Measurements from ENCODE around the gene CDK5RAP1.

The CDK5RAP1 gene

DNA sequence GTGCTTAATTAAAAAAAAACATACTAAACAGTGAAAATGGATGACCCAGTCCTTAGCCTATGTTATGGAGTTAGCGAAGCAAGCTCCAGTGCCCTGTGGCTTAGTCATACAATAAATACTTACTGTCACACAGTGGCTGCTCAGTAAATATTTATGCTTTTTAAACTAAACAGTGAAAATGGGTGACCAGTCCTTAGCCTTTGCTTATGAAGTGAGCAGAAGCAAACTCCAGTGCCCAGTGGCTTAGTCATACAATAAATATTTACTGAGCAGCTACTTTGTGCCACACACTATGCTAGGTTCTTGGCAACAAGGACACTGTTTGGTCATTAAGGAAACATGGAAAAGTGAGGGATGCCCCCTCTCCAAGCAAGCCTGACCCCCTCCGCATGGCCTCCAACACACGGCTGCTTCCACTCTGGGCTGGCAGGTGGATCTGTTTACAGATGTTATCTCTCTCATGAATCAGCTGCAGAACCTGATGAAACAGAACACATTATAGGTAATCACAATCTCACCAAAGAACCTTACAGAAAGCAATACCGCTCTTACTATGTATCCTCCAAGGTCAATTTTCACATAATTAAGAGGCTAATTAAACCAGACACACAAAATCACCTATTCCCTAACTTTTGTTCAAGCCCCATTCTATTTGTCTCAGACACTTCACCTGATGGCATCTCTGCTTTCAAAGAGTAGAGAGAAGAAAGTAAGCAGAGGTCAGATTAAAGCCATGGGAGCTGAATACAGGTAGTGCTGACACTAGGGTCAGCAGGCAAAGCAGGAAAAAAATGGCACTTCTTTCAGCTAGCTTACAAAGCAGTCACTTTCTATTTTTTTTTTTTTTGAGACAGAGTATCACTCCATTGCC, 27.3 kb downstream of the CDK5RAP1 start:
- DNase-seq: peak; percentile 0 to 44

DNA sequence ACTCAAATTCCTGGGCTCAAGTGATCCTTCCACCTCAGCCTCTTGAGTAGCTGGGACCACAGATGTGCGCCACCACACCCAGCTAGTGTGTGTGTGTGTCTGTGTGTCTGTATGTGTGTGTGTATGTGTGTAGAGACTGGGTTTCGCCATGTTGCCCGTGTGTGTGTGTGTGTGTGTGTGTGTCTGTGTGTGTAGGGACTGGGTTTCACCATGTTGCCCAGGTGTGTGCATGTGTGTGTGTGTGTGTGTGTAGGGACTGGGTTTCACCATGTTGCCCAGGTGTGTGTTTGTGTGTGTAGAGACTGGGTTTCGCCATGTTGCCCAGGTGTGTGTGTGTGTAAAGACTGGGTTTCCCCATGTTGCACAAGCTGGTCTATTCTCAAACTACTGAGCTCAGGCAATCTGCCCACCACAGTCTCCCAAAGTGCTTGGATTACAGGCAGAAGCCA, 28.3 kb downstream of the CDK5RAP1 start:
- DNase-seq: no peak

DNA sequence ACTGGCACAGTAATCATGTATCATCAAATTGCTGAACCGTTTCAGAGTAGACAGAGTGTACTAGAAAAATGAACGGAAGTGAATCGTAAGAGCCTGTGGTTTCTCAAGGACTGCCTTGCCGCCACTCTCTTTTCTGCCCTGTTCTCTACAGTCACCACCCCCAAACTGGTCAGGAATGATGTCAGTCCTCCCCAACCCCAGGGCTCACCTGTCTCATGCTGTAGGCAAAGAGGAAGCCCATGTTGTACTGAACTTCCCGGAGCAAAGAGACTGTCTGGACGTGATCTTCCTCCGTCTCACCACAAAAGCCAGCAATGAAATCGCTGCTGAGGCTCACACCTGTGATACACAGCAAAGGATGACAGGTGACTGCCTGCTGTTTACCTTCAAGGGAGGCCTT, 31.0 kb downstream of the CDK5RAP1 start:
- no peak for DNase-seq

DNA sequence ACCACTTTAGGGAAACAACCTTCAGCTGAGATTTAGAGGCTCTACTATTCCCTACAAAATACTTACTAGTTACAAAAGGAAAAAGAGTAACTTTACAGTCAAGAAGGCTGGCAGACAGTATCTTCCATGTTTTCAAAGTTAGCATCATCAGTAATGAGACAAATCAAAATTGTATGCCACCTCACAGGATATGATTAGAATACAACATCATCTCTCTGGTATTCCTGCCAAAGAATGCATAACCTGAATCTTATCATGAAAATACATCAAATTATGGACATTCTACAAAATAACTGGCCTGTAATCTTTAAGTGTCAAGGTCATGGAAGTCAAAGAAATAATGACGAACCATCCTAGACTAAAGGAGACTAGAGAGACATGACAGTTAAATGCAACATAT, 38.4 kb downstream of the CDK5RAP1 start:
- no peak for DNase-seq

DNA sequence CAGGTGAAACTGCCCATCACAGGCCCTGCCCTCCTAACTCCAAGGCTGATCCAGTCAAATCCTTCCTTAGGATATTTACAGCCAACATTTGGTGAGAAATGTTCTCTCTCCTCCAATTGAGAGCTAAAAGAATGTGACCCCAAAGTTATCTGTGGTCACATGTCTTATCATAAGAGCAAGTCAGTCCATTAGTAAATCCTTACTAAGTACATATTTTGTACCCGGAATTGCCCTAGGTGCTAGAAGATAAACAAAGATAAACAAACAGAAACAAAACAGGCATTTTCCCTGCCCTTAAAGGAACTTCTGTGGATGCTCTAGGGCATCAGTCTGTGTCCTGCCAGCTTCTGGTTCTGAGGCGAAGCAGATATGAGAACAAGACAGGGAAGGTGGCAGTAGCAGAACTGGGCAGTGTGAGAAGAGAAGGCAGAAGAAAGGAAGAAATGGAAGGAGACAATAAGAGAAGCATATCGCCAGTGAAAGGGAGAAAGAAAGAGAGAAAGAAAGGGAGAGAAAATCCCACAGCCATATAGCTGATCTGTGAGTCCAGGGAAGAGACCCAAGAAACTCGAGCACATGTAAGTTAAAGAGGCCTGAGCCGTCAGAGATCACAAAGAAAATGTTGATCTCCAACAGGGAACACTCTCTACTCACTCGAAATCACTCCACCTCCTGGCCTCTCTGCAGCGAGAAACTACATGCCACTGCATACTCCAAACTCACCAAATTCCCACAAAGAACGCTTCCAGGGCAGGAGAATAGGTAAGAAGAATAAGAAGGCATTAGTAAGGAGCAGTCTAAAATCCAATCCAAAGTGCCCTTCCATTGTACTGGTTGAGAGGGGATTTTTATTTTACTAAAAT, 41.7 kb downstream of the CDK5RAP1 start:
- no peak for DNase-seq

DNA sequence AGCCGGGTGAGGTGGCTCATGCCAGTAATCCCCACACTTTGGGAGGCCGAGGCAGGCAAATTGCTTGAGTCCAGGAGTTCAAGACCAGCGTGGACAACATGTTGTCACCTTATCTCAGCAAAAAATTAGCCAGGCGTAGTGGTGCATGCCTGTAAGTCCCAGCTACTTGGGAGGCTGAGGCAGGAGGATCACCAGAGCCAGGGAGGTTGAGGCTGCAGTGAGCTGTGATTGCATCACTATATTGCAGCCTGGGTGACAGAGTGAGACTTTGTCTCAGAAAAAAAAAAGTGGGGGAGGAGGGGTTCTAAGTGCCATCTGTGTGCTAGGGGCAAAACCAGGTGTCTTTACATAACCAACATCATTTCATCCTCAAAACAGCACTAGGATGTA, 48.3 kb downstream of the CDK5RAP1 start:
- DNase-seq: no peak

DNA sequence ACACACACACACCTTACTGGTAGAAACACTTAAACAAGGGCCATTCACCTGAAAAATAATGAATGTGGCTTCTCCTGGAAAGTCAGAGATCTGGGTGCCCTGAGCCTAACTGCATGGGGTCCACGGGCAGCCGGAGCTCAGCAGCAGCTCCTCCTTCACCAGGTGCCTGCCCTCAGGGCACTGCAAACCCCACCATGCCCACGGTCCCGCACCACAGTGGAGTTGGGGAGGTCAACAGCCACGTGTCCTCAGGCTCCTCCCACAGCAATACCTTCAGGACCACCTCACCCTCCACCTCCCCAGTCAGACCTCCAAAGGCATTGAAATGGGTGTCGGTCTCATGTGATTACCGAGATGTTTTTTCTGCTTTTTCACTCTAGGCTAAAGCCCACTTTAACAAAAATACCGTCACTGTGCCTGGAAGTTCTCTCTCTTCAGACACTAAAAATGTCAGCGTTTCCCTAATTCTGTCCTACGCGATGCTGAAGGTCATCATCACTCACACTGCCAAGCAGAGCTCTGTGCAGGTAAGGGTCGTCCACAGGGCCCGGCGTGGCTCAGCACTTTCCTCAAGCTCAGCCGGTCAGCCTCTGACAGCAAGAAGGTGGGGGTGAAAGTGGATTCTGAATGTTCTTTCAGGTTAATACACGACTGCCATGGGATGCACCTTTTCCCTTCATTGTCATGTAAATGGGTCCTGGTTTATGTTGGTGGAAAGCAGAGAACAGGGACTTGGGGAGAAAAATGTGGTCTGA, 48.9 kb downstream of the CDK5RAP1 start:
- no peak for DNase-seq

DNA sequence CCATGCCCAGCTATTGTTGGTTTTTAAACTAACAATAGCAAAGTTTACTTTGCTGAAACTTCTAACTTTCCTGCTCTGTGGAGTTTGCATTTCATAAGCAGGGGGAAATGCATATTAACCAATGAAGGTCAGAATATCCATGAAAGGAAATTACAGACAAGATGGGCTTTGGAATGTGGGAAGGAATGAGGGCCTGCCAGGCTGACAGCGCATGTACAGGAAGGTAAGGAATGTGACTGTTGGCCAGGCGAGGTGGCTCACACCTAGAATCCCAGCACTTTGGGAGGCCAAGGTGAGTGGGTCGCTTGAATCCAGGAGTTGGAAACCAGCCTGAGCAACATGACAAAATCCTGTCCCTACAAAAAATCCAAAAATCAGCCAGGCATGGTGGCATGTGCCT, 49.6 kb downstream of the CDK5RAP1 start:
- DNase-seq: no peak

DNA sequence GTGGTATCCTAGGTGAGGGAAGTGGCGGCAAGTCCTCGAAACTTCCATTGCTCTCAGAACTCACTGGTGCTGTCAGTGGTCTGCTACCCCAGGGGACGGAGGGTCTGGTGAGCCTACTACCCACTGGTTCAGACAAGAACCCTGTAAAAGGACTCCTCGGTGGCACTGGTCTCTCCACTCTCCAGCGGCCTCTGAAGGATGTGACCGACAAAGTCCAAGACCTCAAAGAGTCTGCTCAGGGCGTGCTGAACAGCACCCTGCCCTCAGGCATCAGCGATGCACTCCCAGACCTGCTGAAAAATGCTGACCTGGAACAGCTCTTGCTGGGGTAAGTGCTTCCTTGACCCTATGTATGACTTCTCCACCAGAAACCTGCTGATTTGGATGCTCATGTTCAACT, 51.8 kb downstream of the CDK5RAP1 start:
- no peak for DNase-seq

DNA sequence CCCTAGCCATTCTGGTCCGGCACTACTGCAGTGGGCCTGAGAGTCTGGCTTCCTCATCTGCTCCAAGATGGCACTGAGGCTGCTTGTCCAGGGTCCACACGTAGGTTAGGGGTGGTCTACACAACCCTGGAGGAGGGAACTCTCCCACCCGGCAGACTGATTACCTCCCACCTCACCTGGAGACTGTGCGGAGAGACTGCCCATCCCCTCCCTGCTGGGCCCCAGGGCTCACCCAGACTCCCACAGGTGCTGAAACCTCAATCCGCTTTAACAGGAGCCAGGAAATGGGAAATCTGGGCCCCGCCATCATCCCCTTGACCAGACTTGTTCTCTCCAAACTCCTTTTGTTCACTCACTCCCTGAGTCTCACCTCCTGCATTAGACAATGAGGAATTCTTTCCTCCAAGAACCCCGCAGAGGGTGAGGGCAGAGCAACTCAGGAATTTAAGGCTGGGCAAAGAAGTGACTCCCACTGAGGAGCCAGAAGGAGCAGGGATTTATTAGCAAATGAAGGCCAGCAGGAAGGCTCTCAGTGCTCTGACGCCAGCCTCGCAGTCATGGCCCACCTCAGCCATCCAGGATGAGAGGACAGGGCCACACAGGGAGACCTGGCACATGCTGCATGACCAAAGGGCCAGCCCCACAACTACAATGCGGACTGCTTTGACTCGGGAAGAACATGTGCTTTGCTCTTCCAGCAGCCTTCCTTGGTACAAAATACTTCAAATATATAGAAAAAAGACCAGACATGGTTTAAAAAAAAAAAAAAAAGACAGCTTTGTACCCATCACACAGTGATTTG, 53.0 kb downstream of the CDK5RAP1 start:
- DNase-seq: no peak

DNA sequence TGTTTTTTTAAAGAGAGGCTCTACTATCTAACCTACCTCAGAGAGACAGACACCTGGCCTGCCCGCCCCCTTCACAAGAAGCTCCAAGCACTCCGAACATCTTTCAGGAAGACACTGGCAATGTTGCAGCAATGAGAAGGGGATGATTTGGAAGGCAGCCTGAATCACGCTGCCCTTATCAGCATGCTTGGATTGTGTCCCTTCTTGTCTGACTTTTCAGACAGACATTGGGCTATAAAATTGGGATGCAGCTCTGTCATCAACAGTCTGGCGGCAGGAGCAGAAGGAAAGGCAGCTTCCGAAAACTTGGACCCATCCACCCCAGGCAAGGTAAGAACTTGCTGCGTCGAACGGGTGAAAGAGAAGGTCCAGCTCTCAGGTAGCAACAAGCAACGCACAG, 56.0 kb downstream of the CDK5RAP1 start:
- no peak for DNase-seq

DNA sequence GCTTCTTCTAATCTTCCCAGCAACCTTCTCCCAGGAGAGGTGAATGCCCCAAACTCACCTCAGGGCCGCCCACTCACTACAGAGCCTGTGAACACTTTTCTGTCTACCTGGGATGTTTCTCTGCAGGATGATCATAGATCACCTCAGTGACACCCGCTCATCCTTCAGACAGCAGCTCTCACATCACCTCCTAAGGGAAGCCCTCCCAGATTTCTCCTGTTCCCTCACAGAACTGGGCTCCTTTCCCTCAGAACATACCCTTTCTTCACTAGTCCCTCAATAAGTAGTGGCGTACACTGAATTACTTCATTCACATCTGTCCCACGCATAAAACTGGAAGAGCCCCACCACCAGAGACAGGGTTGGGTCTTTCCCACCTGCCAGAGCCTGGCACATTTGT, 57.8 kb downstream of the CDK5RAP1 start:
- no peak for DNase-seq

DNA sequence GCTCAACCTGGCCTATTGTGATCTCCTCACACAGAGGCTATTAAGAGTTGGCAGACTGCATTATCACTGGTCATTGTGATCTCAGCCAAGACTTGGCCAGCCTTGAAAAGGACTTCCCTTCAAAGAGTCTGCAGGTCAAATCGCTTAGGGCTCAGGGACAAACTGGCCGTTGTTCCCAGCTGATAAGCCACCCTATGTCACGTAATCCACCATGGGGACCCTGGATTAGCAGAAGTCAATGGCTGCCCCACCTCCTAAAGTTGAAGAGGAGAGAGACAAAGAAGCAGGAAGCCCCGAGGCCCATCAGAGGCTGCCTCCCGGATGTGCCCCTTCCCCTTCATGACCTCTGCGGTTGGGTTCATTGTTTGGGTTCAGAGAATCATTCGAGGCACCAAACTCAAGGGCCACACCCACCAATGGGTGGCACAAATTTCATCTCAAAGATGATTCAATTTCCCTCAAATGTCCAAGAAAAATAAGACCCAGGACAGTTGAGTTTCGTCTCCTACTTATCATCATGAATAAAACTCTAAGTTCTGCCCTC, 61.7 kb downstream of the CDK5RAP1 start:
- DNase-seq: no peak

DNA sequence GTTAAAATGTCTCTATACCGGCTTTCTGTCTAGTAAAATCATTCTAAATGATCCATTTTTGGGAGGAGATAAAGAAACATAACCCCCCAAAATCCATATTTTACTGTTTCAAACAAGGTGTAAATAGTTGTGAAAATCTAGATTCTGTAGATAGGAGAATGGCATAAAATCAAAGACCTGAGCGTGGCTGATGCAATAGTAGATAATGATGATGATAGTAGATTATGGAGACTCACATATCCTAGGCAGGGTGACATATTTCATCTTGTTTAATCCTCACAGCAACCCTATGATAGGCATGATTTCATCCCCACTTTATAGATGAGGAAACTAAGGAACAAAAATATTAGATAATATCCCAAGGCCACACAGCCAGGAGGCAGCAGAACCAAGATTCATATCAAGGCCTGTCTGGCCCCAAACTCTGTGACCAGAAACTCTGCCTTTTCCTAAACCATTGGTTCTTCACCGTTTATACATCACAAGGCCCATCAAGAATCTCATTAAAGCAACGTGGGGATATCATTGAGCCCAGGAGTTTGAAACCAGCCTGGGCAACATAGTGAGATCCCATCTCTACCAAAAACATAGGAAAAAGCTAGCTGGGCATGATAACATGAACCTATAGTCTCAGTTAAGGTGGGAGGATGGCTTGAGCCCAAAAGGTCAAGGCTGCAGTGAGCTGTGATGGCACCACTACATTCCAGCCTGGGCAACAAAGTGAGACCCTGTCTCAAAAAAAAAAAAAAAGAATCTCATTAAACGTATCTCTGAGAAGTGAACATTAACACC, 62.7 kb downstream of the CDK5RAP1 start:
- DNase-seq: no peak

DNA sequence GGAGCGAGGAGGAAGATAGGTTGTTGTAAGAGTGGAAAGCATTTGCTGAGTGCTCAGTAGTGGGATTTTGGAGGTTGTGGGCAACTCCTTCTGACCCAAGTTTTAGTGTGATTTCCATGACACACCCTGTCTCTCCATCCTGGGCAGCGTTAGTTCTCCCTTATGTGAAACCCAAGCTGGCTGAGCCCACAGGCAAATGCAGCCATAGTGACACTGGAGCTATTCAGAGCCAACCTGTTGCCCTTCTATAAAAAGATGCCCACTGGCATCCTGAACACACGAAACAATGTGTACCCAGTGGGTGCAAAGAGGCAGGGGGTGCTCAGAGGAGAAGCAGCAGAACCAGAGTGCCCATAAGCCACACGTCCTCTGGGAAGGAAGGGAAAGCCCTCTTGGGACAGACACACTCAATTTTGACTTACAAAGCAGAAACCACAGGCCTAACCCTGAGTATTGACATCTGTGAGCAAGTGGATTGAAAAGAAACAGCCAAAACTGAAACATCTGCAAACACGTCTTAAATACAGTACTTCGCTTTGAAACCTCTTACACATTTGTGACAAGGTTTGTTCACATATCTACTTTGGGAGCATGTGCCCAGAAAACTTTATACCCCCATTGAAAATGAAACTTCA, 63.7 kb downstream of the CDK5RAP1 start:
- no peak for DNase-seq

DNA sequence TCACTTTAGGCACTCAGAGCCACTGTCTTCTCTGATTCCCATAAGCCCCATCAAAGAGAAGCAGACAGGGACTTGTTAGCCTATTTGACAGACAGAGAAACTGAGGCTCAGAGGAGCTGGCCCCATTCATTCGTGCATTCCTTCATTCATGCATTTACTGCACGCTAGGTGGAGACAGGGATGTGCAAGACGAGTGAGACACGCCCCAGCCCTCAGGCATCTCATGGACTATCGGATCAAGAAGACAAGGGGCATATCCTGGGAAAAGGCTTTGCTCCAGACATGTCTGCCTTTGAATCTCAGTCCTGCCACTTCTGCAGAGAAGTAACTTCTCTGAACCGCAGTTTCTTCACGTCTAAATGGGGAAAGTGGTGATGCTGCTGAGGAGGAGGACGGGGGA, 64.2 kb downstream of the CDK5RAP1 start:
- no peak for DNase-seq

DNA sequence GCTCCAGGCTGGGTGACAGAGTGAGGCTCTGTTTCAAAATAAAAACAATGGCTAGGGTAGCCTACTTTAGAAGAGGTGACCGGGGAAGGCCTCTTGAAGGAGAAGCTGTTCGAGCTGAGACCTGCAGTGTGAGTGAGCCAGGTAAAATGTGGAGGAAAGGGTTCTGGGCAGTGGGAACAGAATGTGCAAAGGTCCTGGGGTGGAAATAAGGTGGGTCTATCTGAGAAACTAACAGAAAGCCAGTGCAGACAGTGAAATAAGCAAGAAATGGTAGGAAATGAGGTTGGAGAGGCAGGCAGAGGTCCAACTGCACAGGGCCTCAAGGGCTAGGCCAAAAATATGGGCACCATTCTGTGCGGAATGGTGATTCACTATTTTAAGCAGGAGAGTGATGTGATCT, 64.9 kb downstream of the CDK5RAP1 start:
- DNase-seq: no peak

DNA sequence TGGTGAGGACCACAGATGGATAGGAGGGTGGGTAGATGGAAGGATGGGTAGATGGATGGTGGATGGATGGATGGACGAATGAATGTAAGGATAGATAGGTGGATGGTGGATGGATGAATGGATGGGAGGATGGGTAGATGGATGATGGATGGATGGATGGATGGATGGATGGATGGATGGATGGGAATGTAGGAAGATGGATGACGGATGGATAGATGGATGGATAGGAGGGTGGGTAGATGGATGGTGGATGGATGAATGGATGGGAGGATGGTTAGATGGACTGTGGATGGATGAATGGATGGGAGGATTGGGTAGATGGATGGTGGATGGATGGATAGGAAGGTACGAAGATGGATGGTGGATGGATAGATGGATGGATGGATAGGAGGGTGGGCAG, 67.2 kb downstream of the CDK5RAP1 start:
- no peak for DNase-seq

DNA sequence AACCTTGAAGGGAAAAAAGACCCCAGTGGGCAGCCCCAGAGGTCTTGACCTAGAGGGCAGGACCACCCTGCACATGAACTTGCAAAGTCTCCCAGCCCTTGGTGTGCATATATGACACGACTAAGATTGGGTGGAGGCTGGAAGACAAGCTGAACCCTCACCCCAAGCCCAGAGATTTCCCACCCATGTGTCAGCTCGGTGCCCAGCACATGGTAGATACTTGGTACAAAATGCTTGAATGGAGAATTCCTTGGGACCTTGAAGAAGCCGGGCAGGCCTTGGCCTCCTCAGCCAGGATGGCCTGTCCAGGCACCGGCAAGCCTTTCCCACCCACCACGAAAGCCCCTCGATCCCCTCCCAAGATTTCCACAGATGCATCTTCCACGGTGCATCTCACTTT, 67.7 kb downstream of the CDK5RAP1 start:
- no peak for DNase-seq

DNA sequence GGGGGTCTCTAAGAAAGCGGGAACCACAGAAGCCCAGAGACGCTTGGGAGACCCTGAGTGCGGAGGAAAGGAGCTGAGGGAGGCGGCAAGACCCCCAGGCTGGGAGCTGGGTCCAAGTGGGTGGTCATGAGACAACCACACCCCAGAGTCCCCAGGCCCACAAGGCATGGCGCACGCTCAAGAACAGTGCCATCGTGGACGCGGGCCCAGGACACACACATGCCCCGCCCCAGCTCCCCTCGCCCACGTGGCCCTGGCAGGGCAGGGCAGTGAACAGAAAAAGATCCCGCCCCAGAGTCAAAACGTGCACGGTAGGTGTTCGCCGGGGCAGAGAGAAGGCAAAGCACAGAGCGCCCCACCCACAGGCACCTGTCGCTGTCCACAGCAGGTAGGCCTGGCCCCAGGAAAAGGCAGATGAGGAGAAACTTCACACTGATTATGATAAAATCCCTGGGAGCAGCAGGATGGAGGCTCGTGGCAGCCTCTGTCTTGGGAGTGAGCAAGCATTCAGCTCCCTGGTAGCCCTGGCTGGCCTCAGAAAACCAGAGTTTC, 68.3 kb downstream of the CDK5RAP1 start:
- no peak for DNase-seq
